ENCODE measurements around the gene VPS8.

DNA sequence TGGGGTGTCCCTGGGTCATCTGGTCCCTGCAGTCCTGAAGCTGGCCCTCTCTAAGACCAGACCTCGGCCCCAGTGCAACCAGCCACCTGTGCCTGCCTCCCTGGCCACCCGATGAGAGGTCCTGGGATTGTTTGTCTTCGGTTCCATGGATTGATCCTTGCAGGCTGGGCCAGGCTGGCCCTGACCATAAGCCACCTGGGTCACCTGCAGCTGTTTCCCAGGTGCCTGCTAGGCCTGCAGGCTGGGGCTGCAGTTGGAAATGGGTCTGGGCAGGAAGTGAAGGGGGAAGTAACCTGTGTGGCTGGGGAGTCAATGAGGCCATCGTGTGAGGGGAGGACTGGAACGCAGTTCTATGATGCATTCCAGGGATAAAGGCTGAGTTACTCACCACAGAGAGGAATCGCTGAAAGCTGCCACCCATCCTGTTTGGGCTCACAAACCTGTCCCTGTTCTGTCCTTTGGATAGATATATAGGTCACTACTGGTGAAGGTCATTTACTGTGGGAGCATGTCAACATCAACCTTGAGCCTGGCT is 30.9 kb upstream of the VPS8 start:
- TF ChIP-seq, protein P1, sequence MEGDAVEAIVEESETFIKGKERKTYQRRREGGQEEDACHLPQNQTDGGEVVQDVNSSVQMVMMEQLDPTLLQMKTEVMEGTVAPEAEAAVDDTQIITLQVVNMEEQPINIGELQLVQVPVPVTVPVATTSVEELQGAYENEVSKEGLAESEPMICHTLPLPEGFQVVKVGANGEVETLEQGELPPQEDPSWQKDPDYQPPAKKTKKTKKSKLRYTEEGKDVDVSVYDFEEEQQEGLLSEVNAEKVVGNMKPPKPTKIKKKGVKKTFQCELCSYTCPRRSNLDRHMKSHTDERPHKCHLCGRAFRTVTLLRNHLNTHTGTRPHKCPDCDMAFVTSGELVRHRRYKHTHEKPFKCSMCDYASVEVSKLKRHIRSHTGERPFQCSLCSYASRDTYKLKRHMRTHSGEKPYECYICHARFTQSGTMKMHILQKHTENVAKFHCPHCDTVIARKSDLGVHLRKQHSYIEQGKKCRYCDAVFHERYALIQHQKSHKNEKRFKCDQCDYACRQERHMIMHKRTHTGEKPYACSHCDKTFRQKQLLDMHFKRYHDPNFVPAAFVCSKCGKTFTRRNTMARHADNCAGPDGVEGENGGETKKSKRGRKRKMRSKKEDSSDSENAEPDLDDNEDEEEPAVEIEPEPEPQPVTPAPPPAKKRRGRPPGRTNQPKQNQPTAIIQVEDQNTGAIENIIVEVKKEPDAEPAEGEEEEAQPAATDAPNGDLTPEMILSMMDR (IDR thresholded peaks at IDR 0.05): no peak
- no peak for TF ChIP-seq POLR2A (IDR thresholded peaks at IDR 0.05)

Measured in heart left ventricle (tissue), 13 donors.